HUES6 (cell line): ENCODE data around the gene SLC5A2.
"Not testable (repeated sequence)": the region's sequence is repeated elsewhere in the genome, so short reads cannot be mapped to it uniquely, and the experiment has no call there.

Experiments used
- H3K27ac ChIP-seq: 2 replicates; pipeline ENCODE4 v1.7.0; 2013; ENCODE audit warnings: low read depth, mild to moderate bottlenecking, low read length, inconsistent platforms
- H3K27me3 ChIP-seq: 2 replicates; pipeline ENCODE4 v1.6.1; 2013; ENCODE audit warnings: low read length; ENCODE audit not compliant: control insufficient read depth, insufficient read depth
- H3K36me3 ChIP-seq: 2 replicates; pipeline ENCODE4 v1.6.1; 2013; ENCODE audit warnings: low read length; ENCODE audit not compliant: control insufficient read depth, insufficient read depth
- H3K4me1 ChIP-seq: 2 replicates; pipeline ENCODE4 v1.6.1; 2013; ENCODE audit warnings: low read length; ENCODE audit not compliant: control insufficient read depth, insufficient read depth
- H3K4me3 ChIP-seq: 2 replicates; pipeline ENCODE4 v1.5.1; 2013; ENCODE audit warnings: low read depth, low read length
- H3K9ac ChIP-seq: one replicate; pipeline ENCODE4 v1.6.1; 2013; ENCODE audit warnings: mild to moderate bottlenecking, low read length
- H3K9me3 ChIP-seq: 2 replicates; pipeline ENCODE4 v1.6.1; 2013; ENCODE audit warnings: low read depth, low read length; ENCODE audit not compliant: control insufficient read depth, insufficient read depth

The SLC5A2 gene

GRCh38 chr16:31483081-31483480 is at the start of gene SLC5A2:
Gene SLC5A2, plus strand, starts transcription at chr16:31483123. Its CDS starts 14 bp downstream, at chr16:31483137.
- no peaks in the 10 kb centered on the region for H3K9me3 ChIP-seq
- H3K36me3 ChIP-seq, result no peaks in the 10 kb centered on the region
- peaks cover 10% of the 10 kb centered on the region for H3K4me1 ChIP-seq
- H3K27ac ChIP-seq, result no peak within 1 kb of the TSS
- no peak within 1 kb of the TSS for H3K9ac ChIP-seq
- H3K27me3 ChIP-seq, result peaks cover 87% of the 10 kb centered on the region
- no peak within 1 kb of the TSS for H3K4me3 ChIP-seq

GRCh38 chr16:31435341-31436220 is 47.3 kb upstream of the SLC5A2 start:
- Histone ChIP-seq H3K9ac (no peak overlapping the region), H3K27me3 (no peaks in the 10 kb centered on the region), H3K36me3 (no peaks in the 10 kb centered on the region), H3K27ac (no peak overlapping the region), H3K4me3 (no peak overlapping the region), H3K4me1 (peaks cover 14% of the 10 kb centered on the region), H3K9me3 (no peaks in the 10 kb centered on the region)

DNA sequence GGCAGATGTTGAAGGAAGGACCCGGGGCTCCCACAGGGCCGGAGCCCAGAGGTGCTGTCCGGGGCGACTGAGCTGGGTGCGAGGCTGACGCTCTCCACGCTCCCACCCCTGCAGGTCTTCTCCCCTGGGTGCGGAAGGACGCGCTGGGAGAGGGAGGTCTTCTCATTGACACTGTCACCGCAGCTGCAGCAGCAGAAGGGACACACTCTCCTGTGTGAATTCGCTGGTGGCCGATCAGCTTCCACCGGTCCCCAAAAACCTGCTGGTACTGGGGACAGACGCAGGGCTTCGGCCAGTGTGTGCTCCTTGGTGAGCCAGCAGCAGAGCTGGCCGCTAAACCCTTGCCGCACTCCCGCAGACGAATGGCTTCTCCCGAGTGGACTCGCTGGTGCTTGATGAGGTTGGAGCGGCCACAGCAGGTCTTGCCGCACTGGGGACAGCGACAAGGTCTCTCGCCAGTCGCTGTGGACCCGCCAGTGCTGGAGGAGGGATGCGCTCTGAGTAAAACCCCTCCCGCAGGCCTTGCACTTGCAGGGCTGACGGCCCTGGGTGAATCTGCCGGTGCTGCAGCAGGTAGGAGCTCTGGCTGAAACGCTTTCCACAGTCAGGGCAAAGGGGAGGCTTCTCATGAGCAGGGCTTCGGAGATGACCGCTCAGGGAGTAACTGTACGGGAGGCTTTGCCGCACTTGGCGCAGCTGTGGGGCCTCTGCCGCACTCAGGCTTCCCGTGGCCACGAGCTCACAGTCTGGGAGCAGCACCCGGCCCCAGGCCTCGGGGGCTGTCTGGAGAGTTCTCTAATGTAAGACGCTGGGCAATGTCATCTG is 46.5 kb upstream of the SLC5A2 start:
- Histone ChIP-seq H3K4me3 (no peak overlapping the region), H3K36me3 (no peaks in the 10 kb centered on the region), H3K27ac (no peak overlapping the region), H3K27me3 (no peaks in the 10 kb centered on the region), H3K4me1 (peaks cover 12% of the 10 kb centered on the region), H3K9ac (no peak overlapping the region), H3K9me3 (no peaks in the 10 kb centered on the region)

DNA sequence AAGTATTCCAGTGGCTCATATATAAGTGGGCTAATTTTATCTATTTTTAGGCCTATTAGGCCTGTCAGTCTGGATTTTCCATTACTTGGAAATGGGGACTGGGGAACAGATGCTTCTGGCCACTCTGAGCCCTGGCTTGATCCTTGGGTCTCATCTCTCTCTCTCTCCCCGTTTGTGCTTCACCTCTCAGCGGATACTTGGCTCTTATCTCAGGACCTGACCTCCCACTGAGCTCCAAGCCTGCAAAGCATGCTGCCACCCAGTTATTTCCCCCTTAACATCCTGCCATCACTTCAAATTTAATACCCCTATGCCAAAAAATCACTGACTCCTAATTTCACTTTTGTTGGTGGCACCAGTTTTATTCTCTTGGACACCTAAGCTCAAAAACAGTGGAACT is 44.5 kb upstream of the SLC5A2 start:
- Histone ChIP-seq H3K4me3 (no peak overlapping the region), H3K27ac (no peak overlapping the region), H3K9ac (no peak overlapping the region), H3K36me3 (no peaks in the 10 kb centered on the region), H3K27me3 (no peaks in the 10 kb centered on the region), H3K9me3 (no peaks in the 10 kb centered on the region), H3K4me1 (peaks cover 15% of the 10 kb centered on the region)

- not testable (repeated sequence) for H3K36me3 ChIP-seq, H3K9me3 ChIP-seq, H3K27ac ChIP-seq, H3K9ac ChIP-seq, H3K4me3 ChIP-seq, H3K27me3 ChIP-seq
- peaks cover 15% of the 10 kb centered on the region for H3K4me1 ChIP-seq
Measured at GRCh38 chr16:31439023-31439422, 43.9 kb upstream of the SLC5A2 start.

- Histone ChIP-seq H3K9ac (no peak overlapping the region), H3K9me3 (no peaks in the 10 kb centered on the region), H3K4me3 (no peak overlapping the region), H3K27me3 (no peaks in the 10 kb centered on the region), H3K4me1 (peaks cover 15% of the 10 kb centered on the region), H3K27ac (no peak overlapping the region), H3K36me3 (no peaks in the 10 kb centered on the region)
Measured at GRCh38 chr16:31439519-31439918, 43.4 kb upstream of the SLC5A2 start.

- Histone ChIP-seq H3K36me3 (no peaks in the 10 kb centered on the region), H3K27ac (no peak overlapping the region), H3K27me3 (no peaks in the 10 kb centered on the region), H3K9ac (no peak overlapping the region), H3K9me3 (no peaks in the 10 kb centered on the region), H3K4me3 (no peak overlapping the region), H3K4me1 (peaks cover 10% of the 10 kb centered on the region; the same call in 1 of the 2 replicates)
Measured at GRCh38 chr16:31440516-31441184, 42.3 kb upstream of the SLC5A2 start.

- peak overlapping the region; percentile 70; the same call in 1 of the 2 replicates for H3K4me3 ChIP-seq
- H3K27me3 ChIP-seq, result no peaks in the 10 kb centered on the region
- H3K36me3 ChIP-seq, result no peaks in the 10 kb centered on the region
- H3K27ac ChIP-seq, result no peak overlapping the region
- no peaks in the 10 kb centered on the region for H3K9me3 ChIP-seq
- H3K4me1 ChIP-seq, result peaks cover 3% of the 10 kb centered on the region; the same call in 1 of the 2 replicates
- no peak overlapping the region for H3K9ac ChIP-seq
Measured at GRCh38 chr16:31441956-31442355, 41.0 kb upstream of the SLC5A2 start.

GRCh38 chr16:31445931-31446330 is 37.0 kb upstream of the SLC5A2 start:
- not testable (repeated sequence) for H3K27me3 ChIP-seq, H3K4me3 ChIP-seq, H3K9ac ChIP-seq, H3K36me3 ChIP-seq, H3K4me1 ChIP-seq, H3K9me3 ChIP-seq, H3K27ac ChIP-seq

- Histone ChIP-seq H3K4me3 (no peak overlapping the region), H3K36me3 (no peaks in the 10 kb centered on the region), H3K27me3 (no peaks in the 10 kb centered on the region), H3K9me3 (no peaks in the 10 kb centered on the region), H3K9ac (no peak overlapping the region), H3K27ac (no peak overlapping the region), H3K4me1 (peaks cover 29% of the 10 kb centered on the region)
Measured at GRCh38 chr16:31451201-31451600, 31.7 kb upstream of the SLC5A2 start.
